AG09319 (cell line): Measurements from ENCODE around the gene PRDM1.

Experiments
- DNase-seq: peaks from one replicate; pipeline ENCODE4 v3.0.0-alpha.2; 2010; ENCODE audit warnings: low read depth; ENCODE audit errors: extremely low read depth
- TF ChIP-seq, protein P1 (sequence below): IDR thresholded peaks from 2 replicates; pipeline ENCODE4 v1.5.1; 2011; ENCODE audit warnings: low read depth, mild to moderate bottlenecking, inconsistent platforms, low read length, moderate library complexity

Gene PRDM1

DNA sequence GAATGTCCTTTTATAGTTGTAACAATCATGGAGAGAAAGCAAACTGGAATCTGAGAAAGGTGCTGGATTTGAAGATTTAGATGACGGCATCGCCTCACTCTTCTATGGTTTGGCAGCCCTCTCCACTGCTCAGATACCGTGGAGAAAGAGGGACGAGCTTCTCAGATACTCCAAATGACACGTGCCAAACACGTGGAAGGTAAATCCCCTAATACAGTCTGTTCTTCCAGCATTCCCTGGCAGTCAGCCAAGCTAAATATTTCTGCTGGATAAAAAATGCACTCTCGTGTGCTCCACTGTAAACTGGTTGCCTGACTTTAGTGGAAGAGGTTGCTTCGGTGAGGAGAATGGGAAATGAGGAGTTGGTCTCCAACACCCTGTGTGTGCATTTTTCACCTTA lies 16.7 kb upstream of the PRDM1 start:
- TF ChIP-seq, protein P1, sequence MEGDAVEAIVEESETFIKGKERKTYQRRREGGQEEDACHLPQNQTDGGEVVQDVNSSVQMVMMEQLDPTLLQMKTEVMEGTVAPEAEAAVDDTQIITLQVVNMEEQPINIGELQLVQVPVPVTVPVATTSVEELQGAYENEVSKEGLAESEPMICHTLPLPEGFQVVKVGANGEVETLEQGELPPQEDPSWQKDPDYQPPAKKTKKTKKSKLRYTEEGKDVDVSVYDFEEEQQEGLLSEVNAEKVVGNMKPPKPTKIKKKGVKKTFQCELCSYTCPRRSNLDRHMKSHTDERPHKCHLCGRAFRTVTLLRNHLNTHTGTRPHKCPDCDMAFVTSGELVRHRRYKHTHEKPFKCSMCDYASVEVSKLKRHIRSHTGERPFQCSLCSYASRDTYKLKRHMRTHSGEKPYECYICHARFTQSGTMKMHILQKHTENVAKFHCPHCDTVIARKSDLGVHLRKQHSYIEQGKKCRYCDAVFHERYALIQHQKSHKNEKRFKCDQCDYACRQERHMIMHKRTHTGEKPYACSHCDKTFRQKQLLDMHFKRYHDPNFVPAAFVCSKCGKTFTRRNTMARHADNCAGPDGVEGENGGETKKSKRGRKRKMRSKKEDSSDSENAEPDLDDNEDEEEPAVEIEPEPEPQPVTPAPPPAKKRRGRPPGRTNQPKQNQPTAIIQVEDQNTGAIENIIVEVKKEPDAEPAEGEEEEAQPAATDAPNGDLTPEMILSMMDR: no peak
- peak; percentile 69 for DNase-seq

DNA sequence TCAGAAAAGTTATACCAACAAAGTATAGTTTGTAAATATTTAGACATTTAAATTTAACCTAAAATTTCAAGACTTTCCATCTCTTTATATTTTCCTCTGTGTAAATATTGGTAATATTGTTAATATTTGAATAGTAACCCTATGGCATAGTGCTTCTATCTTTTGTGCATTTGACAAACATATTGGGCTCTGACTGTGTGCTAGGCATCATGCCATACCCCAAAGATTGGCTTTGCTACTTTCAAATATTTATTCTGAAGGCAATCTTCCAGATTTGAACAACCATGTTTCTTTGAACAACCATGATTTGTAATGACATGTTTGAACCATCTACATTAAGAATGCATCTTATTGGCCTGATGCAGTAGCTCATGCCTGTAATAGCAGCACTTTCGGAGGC lies 15.5 kb upstream of the PRDM1 start:
- DNase-seq: no peak
- TF ChIP-seq, protein P1: no peak

DNA sequence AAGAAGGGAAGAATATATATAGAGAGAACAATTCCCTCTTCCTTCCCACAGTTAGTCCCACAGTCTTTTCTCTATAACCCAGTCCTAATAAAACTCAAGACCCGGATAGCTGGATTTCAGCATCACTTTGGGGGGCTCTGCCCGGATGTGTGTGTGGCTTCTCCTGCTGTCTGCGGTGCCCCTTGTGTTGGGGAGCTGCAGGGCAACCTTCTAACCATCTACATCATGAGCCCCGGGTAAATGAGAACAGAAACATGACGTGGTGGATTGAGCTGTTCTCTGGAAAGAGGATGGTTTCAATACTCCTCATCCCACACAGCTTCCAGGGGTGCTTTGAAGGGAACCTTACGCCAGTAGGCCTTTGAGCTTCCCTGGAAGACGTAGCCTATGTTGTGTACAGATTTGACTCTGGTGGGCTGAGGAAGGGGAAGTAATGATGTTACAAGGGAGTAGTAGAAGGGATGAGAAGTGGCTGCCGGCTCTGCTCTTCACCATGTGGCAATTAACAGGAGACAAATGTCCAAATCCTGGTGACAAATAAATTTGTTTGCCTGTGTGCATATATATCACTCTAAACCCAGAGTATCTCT lies 13.5 kb upstream of the PRDM1 start:
- DNase-seq: no peak
- TF ChIP-seq, protein P1: no peak

DNA sequence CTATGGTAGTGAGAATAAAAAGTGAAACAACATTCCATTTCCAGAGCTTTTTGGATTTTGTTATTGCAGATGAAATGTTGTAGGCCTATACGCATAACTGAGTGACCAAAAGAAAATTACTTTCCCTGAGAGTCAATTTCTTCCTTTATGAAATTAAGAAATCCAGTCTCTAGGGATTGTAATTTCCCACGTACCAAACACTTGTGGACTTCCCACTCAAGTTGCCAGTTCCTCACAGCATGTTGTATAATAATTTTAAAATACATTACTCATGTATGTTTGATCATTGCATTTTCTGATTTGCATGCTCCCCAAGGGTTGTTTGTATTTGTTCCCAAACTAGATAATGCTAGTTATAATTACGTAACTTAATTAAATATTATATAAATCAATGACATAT lies 12.0 kb upstream of the PRDM1 start:
- DNase-seq: no peak
- TF ChIP-seq, protein P1: no peak

DNA sequence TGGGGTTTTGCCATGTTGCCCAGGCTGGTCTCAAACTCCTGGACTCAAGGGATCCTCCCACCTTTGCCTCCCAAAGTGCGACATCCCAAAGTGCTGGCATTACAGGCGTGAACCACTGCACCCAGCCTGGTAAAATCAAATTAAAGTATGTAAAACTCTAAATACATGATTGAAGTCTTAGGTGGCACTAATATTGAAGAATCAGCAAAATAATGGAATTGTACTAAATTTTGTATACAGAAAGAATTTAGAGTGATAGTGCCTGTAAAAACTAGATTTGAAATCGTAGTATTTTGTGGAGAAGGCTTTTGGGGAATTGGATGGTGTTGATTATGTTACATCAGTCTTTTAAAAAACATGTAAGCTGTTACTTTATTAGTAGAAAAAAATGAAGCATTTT lies 10.0 kb upstream of the PRDM1 start:
- DNase-seq: no peak
- TF ChIP-seq, protein P1: no peak

DNA sequence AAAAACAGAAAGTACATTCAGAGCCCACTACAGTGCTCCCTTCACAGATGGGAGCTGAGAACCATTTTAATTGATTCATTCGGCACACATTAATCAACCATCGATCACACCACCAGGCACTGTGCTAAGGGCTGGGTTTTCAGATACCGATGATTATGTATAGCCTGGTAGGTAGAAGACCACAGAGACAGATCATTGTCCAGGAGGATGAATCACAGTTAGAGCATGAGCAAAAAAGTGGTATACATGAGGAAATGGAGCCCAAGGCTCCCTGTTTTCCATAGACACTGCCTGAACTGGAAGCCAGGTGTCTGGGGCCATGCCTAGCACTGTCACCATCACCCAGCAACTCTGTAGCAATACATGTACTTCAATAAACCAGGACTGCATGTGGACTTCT lies 9.0 kb upstream of the PRDM1 start:
- TF ChIP-seq, protein P1: no peak
- no peak for DNase-seq

DNA sequence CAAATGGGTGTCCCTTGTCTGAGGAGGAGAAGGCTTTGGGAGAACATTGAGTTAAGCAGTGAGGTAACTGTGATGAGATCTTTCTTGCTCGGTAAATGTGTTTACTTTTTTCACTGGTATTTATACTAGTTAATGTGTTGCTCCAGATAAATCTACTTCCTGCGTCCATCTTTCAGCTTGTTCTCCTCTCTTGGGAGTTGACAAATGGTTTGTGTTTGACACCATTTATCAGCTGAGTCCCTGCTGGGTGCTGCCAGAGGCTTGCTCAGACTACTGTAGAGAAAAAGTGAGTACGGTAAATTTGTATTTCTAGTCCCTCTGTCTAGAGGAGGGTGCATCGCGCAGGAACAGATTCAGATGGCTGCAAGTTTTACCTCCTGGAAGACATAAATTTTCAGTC lies 8.3 kb upstream of the PRDM1 start:
- no peak for DNase-seq
- TF ChIP-seq, protein P1: no peak
